ENCODE measurements around the gene FGD4. TPM values are rescaled to one million over a fixed set of nuclear protein-coding genes. Genes with fewer than 3 reads are reported as not detected.
"Not testable (repeated sequence)": the region's sequence is repeated elsewhere in the genome, so short reads cannot be mapped to it uniquely, and the experiment has no call there.

The FGD4 gene
- total RNA-seq, 1 experiment from 2014 or later: 3.1 TPM

- H3K4me3 ChIP-seq: no peak overlapping the region
These were observed 97.6 kb downstream of the FGD4 start for GRCh38 chr12:32496946-32497345.

GRCh38 chr12:32497864-32498263, 98.5 kb downstream of the FGD4 start:
- DNase-seq: no peak
- H3K36me3 ChIP-seq: no peaks in the 10 kb centered on the region
- H3K9me3 ChIP-seq: no peaks in the 10 kb centered on the region
- H3K27me3 ChIP-seq: no peaks in the 10 kb centered on the region
- no peak overlapping the region for H3K4me3 ChIP-seq

More at GRCh38 chr12:32496946-32497345, 97.6 kb downstream of the FGD4 start:
- no peaks in the 10 kb centered on the region for H3K27me3 ChIP-seq
- no peak for DNase-seq
- H3K36me3 ChIP-seq: no peaks in the 10 kb centered on the region
- H3K9me3 ChIP-seq: no peaks in the 10 kb centered on the region

- H3K9me3 ChIP-seq: no peaks in the 10 kb centered on the region
- no peak for DNase-seq
- H3K27me3 ChIP-seq: no peaks in the 10 kb centered on the region
- no peaks in the 10 kb centered on the region for H3K36me3 ChIP-seq
- H3K4me3 ChIP-seq: no peak overlapping the region
These were observed 99.7 kb downstream of the FGD4 start for GRCh38 chr12:32499048-32499447.

GRCh38 chr12:32501835-32502333, 102.5 kb downstream of the FGD4 start:
- H3K4me3 ChIP-seq: no peak overlapping the region
- H3K27me3 ChIP-seq: no peaks in the 10 kb centered on the region
- H3K9me3 ChIP-seq: no peaks in the 10 kb centered on the region
- no peak for DNase-seq
- no peaks in the 10 kb centered on the region for H3K36me3 ChIP-seq

- no peaks in the 10 kb centered on the region for H3K36me3 ChIP-seq
- DNase-seq: peak; percentile 20
- no peaks in the 10 kb centered on the region for H3K27me3 ChIP-seq
- H3K4me3 ChIP-seq: no peak overlapping the region
- no peaks in the 10 kb centered on the region for H3K9me3 ChIP-seq
These were observed 103.5 kb downstream of the FGD4 start for GRCh38 chr12:32502693-32503502.

GRCh38 chr12:32503730-32504129, 104.4 kb downstream of the FGD4 start:
- no peaks in the 10 kb centered on the region for H3K27me3 ChIP-seq
- H3K36me3 ChIP-seq: no peaks in the 10 kb centered on the region
- no peaks in the 10 kb centered on the region for H3K9me3 ChIP-seq
- DNase-seq: no peak
- H3K4me3 ChIP-seq: no peak overlapping the region

- DNase-seq: no peak
- H3K4me3 ChIP-seq: no peak overlapping the region
These were observed 105.2 kb downstream of the FGD4 start for GRCh38 chr12:32504591-32504990.

GRCh38 chr12:32505067-32505945, 105.9 kb downstream of the FGD4 start:
- DNase-seq: no peak
- H3K36me3 ChIP-seq: no peaks in the 10 kb centered on the region
- no peaks in the 10 kb centered on the region for H3K9me3 ChIP-seq
- peaks cover under 1% of the 10 kb centered on the region; the same call in 1 of the 2 replicates for H3K27me3 ChIP-seq
- no peak overlapping the region for H3K4me3 ChIP-seq

More at GRCh38 chr12:32504591-32504990, 105.2 kb downstream of the FGD4 start:
- H3K9me3 ChIP-seq: no peaks in the 10 kb centered on the region
- no peaks in the 10 kb centered on the region for H3K27me3 ChIP-seq
- H3K36me3 ChIP-seq: no peaks in the 10 kb centered on the region

GRCh38 chr12:32507096-32507941, 108.0 kb downstream of the FGD4 start:
- not testable (repeated sequence) for H3K4me3 ChIP-seq, H3K27me3 ChIP-seq, H3K36me3 ChIP-seq, H3K9me3 ChIP-seq, DNase-seq

- Histone ChIP-seq H3K4me3 (no peak overlapping the region), H3K9me3 (no peaks in the 10 kb centered on the region), H3K27me3 (peaks cover 3% of the 10 kb centered on the region; the same call in 1 of the 2 replicates), H3K36me3 (no peaks in the 10 kb centered on the region)
- no peak for DNase-seq
These were observed 108.6 kb downstream of the FGD4 start for GRCh38 chr12:32507942-32508320.

- Histone ChIP-seq H3K27me3 (peaks cover 3% of the 10 kb centered on the region; the same call in 1 of the 2 replicates), H3K9me3 (no peaks in the 10 kb centered on the region), H3K4me3 (no peak overlapping the region), H3K36me3 (no peaks in the 10 kb centered on the region)
- no peak for DNase-seq
These were observed 109.3 kb downstream of the FGD4 start for GRCh38 chr12:32508626-32509025.

GRCh38 chr12:32509328-32510091, 110.2 kb downstream of the FGD4 start:
- Histone ChIP-seq H3K4me3 (no peak overlapping the region), H3K9me3 (no peaks in the 10 kb centered on the region), H3K27me3 (peaks cover 3% of the 10 kb centered on the region; the same call in 1 of the 2 replicates), H3K36me3 (no peaks in the 10 kb centered on the region)
- no peak for DNase-seq

GRCh38 chr12:32511976-32512375, 112.6 kb downstream of the FGD4 start:
- not testable (repeated sequence) for H3K27me3 ChIP-seq, H3K4me3 ChIP-seq, H3K36me3 ChIP-seq, DNase-seq, H3K9me3 ChIP-seq

- peaks cover 3% of the 10 kb centered on the region; the same call in 1 of the 2 replicates for H3K27me3 ChIP-seq
- H3K36me3 ChIP-seq: no peaks in the 10 kb centered on the region
- no peaks in the 10 kb centered on the region for H3K9me3 ChIP-seq
- no peak overlapping the region for H3K4me3 ChIP-seq
- DNase-seq: no peak
These were observed 113.0 kb downstream of the FGD4 start for GRCh38 chr12:32512379-32512778.

GRCh38 chr12:32512910-32513309, 113.6 kb downstream of the FGD4 start:
- no peaks in the 10 kb centered on the region for H3K9me3 ChIP-seq
- no peak for DNase-seq
- no peak overlapping the region for H3K4me3 ChIP-seq
- peaks cover 3% of the 10 kb centered on the region; the same call in 1 of the 2 replicates for H3K27me3 ChIP-seq
- no peaks in the 10 kb centered on the region for H3K36me3 ChIP-seq

Data from MG63 (cell line).